Measurements from ENCODE around the gene SCFD2.

SCFD2 gene

DNA sequence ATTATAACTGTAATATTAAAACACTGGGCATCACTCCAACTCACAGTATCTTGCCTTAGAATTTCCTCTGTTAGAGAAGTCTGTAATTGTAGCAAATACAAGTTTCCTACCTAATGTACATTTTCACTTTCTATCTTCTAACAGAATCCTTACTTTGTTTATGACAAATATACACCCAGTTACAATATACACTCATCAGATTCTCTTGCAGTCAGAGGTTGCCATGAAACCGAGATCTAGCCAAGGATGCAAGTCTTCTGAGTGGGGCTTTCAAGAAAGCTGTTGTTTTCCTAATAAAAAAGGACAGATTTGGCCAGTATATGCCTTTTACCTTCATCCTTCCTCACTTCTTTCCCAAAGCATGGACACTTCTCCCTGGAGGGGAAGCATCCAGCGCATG is 228.9 kb downstream of the SCFD2 start:
- Mint-ChIP-seq H3K27ac (no peak overlapping the region), H3K4me1 (no peaks in the 10 kb centered on the region), H3K36me3 (ENCODE audit: low read depth) (peaks cover 9% of the 10 kb centered on the region), H3K4me3 (no peak overlapping the region), H3K9me3 (peaks cover 14% of the 10 kb centered on the region), H3K27me3 (ENCODE audit: low read depth, poor library complexity) (no peaks in the 10 kb centered on the region)
- no peak for DNase-seq
- TF ChIP-seq, protein P1, sequence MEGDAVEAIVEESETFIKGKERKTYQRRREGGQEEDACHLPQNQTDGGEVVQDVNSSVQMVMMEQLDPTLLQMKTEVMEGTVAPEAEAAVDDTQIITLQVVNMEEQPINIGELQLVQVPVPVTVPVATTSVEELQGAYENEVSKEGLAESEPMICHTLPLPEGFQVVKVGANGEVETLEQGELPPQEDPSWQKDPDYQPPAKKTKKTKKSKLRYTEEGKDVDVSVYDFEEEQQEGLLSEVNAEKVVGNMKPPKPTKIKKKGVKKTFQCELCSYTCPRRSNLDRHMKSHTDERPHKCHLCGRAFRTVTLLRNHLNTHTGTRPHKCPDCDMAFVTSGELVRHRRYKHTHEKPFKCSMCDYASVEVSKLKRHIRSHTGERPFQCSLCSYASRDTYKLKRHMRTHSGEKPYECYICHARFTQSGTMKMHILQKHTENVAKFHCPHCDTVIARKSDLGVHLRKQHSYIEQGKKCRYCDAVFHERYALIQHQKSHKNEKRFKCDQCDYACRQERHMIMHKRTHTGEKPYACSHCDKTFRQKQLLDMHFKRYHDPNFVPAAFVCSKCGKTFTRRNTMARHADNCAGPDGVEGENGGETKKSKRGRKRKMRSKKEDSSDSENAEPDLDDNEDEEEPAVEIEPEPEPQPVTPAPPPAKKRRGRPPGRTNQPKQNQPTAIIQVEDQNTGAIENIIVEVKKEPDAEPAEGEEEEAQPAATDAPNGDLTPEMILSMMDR (IDR thresholded peaks at IDR 0.05), result no peak

DNA sequence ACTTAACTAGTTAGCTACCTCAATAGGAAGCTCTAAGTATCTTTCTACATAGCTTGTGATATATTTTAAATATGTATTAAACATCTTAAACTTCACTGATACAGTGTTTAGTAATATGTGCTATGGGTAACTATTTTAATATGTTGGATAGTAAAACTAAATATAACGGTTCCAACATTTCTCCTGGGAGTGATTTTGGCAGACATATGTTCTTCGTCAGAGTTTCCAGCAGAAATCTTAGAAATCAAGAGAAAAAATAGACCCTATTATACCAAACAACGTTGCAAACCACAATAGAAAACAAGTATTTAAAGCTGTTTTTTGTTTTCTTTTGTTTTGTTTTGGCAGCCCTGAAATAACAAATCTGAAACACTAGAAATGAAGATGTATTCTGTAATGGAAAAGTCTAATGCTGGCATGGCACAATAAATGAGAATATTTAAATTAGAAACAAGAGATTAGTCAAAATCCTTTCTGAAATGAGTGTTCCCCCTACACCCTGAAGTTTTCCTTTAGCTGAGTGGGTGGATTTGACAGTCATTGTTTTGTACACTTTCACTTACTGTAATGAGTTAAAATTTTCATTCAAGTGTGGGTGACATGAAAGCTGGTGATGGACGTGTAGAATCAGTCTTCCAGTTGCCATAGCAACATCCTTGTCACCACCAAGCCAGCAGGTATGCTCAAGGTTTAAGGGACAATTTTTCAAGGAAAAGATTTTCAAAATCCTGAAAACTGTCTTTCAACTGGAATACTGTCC is 233.5 kb downstream of the SCFD2 start:
- DNase-seq, result no peak
- H3K4me1 Mint-ChIP-seq, result peaks cover 31% of the 10 kb centered on the region

DNA sequence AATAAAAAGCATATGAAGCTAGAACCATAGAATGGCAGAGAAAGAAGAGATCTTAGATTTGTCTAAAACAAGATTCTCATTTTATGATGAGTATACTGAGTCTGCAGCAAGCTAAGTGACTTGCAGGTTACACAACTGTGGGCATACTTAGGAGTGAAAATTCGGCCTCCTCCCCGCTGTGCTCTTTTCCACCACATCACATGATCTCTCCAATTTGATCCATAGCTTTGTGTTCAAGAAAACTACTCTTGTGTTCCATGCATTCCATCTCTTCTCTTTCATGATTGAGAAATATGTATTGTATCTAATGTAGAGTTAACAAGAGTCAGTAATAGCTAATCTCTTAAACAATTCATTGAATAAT is 234.3 kb downstream of the SCFD2 start:
- TF ChIP-seq, protein P1 (IDR thresholded peaks at IDR 0.05), result no peak
- Mint-ChIP-seq H3K4me3 (no peak overlapping the region), H3K27me3 (ENCODE audit: low read depth, poor library complexity) (no peaks in the 10 kb centered on the region), H3K36me3 (ENCODE audit: low read depth) (no peaks in the 10 kb centered on the region), H3K9me3 (no peaks in the 10 kb centered on the region), H3K27ac (no peak overlapping the region), H3K4me1 (peaks cover 39% of the 10 kb centered on the region)
- no peak for DNase-seq

More for the DNA sequence above, 233.5 kb downstream of the SCFD2 start:
- TF ChIP-seq, protein P1 (IDR thresholded peaks at IDR 0.05), result no peak
- no peaks in the 10 kb centered on the region for H3K27me3 Mint-ChIP-seq (ENCODE audit: low read depth, poor library complexity)
- no peak overlapping the region for H3K27ac Mint-ChIP-seq
- H3K9me3 Mint-ChIP-seq, result no peaks in the 10 kb centered on the region
- no peak overlapping the region for H3K4me3 Mint-ChIP-seq
- H3K36me3 Mint-ChIP-seq (ENCODE audit: low read depth), result no peaks in the 10 kb centered on the region

DNA sequence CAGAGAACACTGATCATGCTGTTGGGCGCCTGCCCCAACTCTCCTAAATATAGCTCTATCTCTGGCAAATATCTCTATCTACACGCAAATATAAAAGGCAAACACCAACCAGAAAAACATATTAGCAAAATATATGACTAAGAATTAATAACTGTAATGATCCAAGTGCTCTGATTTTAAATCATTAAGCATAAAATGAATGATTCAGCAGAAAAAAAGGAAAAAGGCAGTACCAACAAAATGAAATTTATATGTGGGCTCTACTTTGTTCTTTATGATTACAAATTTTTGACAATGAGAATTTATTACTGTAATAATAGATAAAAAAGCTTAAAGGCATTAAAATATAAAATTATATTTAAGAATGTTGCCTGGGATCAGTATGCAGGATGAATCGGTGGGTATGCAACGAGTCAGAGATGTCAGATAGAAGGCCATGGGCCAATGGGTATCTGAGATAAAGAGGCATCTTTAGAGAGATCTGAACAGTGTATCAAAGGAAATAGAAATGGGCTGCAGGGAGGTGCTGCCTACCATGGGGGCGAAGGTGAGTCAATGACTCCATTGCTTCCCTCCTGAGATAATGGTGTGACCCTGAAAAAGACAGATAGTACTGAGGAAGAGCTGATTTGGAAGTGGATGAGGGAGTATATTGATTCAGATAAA is 234.8 kb downstream of the SCFD2 start:
- TF ChIP-seq, protein P1 (IDR thresholded peaks at IDR 0.05), result no peak
- peaks cover 43% of the 10 kb centered on the region for H3K4me1 Mint-ChIP-seq
- no peaks in the 10 kb centered on the region for H3K27me3 Mint-ChIP-seq (ENCODE audit: low read depth, poor library complexity)
- no peak for DNase-seq
- H3K4me3 Mint-ChIP-seq, result no peak overlapping the region
- peak overlapping the region; percentile 27 for H3K27ac Mint-ChIP-seq
- no peaks in the 10 kb centered on the region for H3K9me3 Mint-ChIP-seq
- H3K36me3 Mint-ChIP-seq (ENCODE audit: low read depth), result peaks cover 2% of the 10 kb centered on the region

DNA sequence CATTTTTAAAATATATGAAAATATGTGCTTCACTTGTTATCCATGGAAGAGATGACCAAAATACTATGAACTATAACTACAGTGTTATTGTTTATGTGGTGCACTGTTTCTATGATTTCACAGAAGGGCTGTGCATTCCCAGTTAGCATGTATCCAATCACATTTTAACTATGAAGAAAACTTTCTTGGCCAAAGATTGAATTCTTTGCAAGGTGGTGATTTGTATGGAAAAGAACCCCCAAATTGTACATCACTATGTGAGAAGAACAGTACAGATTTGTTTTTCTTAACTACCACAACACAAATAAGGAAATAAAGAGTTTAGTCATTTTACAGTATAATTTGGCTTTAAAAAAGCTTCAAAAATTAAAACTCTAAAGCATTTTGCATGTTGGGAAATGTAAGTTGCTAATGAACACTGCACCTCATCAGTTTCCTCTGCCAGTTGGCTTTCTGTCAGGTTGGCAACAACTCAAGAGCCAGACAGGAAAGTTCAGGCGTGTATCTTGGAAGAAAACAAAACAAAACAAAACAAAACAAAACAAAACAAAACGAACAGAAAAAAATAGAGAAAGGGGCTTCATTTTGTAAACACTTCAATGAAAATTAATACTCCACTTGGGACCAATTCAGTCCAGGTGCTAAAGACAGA is 237.0 kb downstream of the SCFD2 start:
- TF ChIP-seq, protein P1 (IDR thresholded peaks at IDR 0.05), result no peak
- H3K27ac Mint-ChIP-seq, result peak overlapping the region; percentile 96
- H3K4me1 Mint-ChIP-seq, result peaks cover 54% of the 10 kb centered on the region
- H3K27me3 Mint-ChIP-seq (ENCODE audit: low read depth, poor library complexity), result no peaks in the 10 kb centered on the region
- peak overlapping the region; percentile 14 for H3K4me3 Mint-ChIP-seq
- no peak for DNase-seq
- no peaks in the 10 kb centered on the region for H3K9me3 Mint-ChIP-seq
- peaks cover 4% of the 10 kb centered on the region for H3K36me3 Mint-ChIP-seq (ENCODE audit: low read depth)

Data from nephron progenitor cell (in vitro differentiated cells).